AG09319 (cell line): Measurements from ENCODE around the gene DIPK1C.

Experiments used
- DNase-seq: peaks from one replicate; pipeline ENCODE4 v3.0.0-alpha.2; 2010; ENCODE audit warnings: low read depth; ENCODE audit errors: extremely low read depth
- CTCF ChIP-seq: IDR thresholded peaks from 2 replicates; pipeline ENCODE4 v1.5.1; 2011; ENCODE audit warnings: low read depth, mild to moderate bottlenecking, inconsistent platforms, low read length, moderate library complexity

Gene DIPK1C

GRCh38 chr18:74457725-74458421, 765 bp upstream of the DIPK1C start:
- TF ChIP-seq CTCF = no peak
- DNase-seq = no peak

GRCh38 chr18:74456349-74457042, 612 bp downstream of the DIPK1C start:
- no peak for DNase-seq
- no peak for TF ChIP-seq CTCF

GRCh38 chr18:74456017-74456348, 1.1 kb downstream of the DIPK1C start:
- DNase-seq = no peak
- no peak for TF ChIP-seq CTCF

GRCh38 chr18:74455386-74455785, 1.7 kb downstream of the DIPK1C start:
- TF ChIP-seq CTCF = no peak
- no peak for DNase-seq

DNA sequence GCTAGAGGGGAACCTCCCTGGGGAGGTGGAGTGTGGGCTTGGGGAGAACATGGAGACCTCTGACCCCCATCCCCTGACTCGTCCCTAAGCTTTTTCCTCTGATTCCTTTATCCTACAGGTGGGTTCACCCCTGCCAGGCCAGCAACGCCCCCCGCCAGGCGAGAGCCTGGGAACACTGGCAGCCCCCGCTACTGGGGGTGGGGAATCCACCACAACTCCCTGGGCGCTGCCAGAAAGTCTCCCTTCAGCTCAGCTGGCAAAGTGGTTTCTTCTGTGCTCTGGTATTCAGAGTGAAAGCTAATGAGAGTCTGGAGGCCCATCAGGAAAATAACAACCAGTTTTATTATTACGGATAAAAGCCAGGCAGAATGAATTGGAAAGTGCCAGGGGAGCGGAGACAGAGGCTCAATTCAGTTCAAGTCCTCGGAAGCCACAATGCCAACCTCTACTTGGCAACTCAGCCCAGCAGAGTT, 2.8 kb downstream of the DIPK1C start:
- no peak for DNase-seq
- TF ChIP-seq CTCF = no peak

DNA sequence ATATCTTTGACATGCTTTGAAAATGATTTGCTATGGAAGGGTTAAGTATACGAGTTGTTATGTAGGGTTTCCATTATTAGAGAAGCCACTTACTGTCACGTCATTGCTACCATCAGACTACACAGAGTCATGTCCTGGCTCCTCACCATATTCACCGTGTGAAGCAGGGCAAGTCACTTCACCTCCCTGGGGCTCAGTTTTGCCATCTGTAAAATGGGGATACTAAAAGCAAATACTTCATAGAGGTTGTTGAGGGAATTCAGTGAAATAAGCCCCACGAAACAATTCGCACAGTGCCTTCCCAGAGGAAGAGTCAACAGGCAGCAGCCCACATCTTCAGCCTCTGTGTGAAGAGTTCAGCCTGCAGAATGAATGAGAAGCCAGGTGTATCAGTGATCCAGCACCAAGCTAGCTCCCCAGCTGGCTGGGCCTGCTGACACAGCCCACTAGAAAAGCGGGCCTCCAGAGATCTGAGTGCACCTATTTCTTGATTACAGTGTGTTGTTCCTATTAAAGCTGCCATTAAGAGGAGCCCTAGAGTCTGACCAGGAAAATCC, 3.4 kb downstream of the DIPK1C start:
- DNase-seq = no peak
- TF ChIP-seq CTCF = no peak

GRCh38 chr18:74453016-74453566, 4.0 kb downstream of the DIPK1C start:
- no peak for DNase-seq
- no peak for TF ChIP-seq CTCF
